ENCODE results near the gene LRRC4C. TPM values are rescaled to one million over a fixed set of nuclear protein-coding genes. Genes with fewer than 3 reads are reported as not detected.

Gene LRRC4C
- total RNA-seq, 2 experiments from 2014 or later = not detected

- Mint-ChIP-seq H3K27ac (no peak overlapping the region), H3K4me1 (ENCODE audit: low read depth) (no peaks in the 10 kb centered on the region), H3K27me3 (no peaks in the 10 kb centered on the region), H3K4me3 (no peak overlapping the region), H3K9me3 (peaks cover 13% of the 10 kb centered on the region), H3K36me3 (ENCODE audit: low read depth) (no peaks in the 10 kb centered on the region)
- peaks cover 0 to 9% of the 10 kb centered on the region in 2 experiments for H3K9me3 ChIP-seq (ENCODE audit: control insufficient read depth in 1 of 2, insufficient read depth in 1 of 2, low read length in 2 of 2)
- H3K4me3 ChIP-seq (ENCODE audit: low read length) = no peak overlapping the region
- TF ChIP-seq CTCF (IDR thresholded peaks at IDR 0.05) = no peak
- H3K27me3 ChIP-seq (ENCODE audit: control insufficient read depth in 1 of 2, insufficient read depth in 2 of 2, low read length in 2 of 2) = no peaks in the 10 kb centered on the region
- intact Hi-C loops (cut with DNase I, micrococcal nuclease) = no loop called here
- ATAC-seq (ENCODE audit: poor library complexity) (no peak), DNase-seq (no peak)
- no peaks in the 10 kb centered on the region for H3K4me1 ChIP-seq (ENCODE audit: insufficient read depth, low read length)
- CTCF ChIA-PET = interaction anchor here (0.7 kb wide), 1 partner anchor 75 kb away, joined by 3 read pairs; no protein-coding TSS in a partner anchor
- POLR2A ChIA-PET = no interaction called here
- H3K36me3 ChIP-seq (ENCODE audit: insufficient read depth, low read length) = no peaks in the 10 kb centered on the region
- H3K27ac ChIP-seq (ENCODE audit: low read depth in 1 of 2, low read length in 2 of 2) = no peak overlapping the region
These were observed 1122.3 kb downstream of the LRRC4C start for GRCh38 chr11:40337118-40337517.

GRCh38 chr11:40328890-40329614 lies 1130.4 kb downstream of the LRRC4C start:
- ATAC-seq (ENCODE audit: poor library complexity) (no peak), DNase-seq (no peak)
- H3K4me1 Mint-ChIP-seq (ENCODE audit: low read depth) = no peaks in the 10 kb centered on the region
- ChIA-PET POLR2A (no interaction called here), CTCF (no interaction called here)
- H3K4me3 ChIP-seq (ENCODE audit: low read length) = no peak overlapping the region
- no peaks in the 10 kb centered on the region for H3K4me1 ChIP-seq (ENCODE audit: insufficient read depth, low read length)
- H3K27me3 ChIP-seq (ENCODE audit: control insufficient read depth in 1 of 2, insufficient read depth in 2 of 2, low read length in 2 of 2) = no peaks in the 10 kb centered on the region
- H3K27ac ChIP-seq (ENCODE audit: low read depth in 1 of 2, low read length in 2 of 2) = no peak overlapping the region
- H3K36me3 Mint-ChIP-seq (ENCODE audit: low read depth) = no peaks in the 10 kb centered on the region
- H3K4me3 Mint-ChIP-seq = no peak overlapping the region
- TF ChIP-seq CTCF (IDR thresholded peaks at IDR 0.05) = no peak
- peaks cover 8% of the 10 kb centered on the region for H3K9me3 Mint-ChIP-seq
- no peaks in the 10 kb centered on the region for H3K27me3 Mint-ChIP-seq
- intact Hi-C loops (cut with DNase I, micrococcal nuclease) = no loop called here
- H3K27ac Mint-ChIP-seq = no peak overlapping the region
- no peaks in the 10 kb centered on the region for H3K36me3 ChIP-seq (ENCODE audit: insufficient read depth, low read length)
- peaks cover 0 to 4% of the 10 kb centered on the region in 2 experiments for H3K9me3 ChIP-seq (ENCODE audit: control insufficient read depth in 1 of 2, insufficient read depth in 1 of 2, low read length in 2 of 2)

GRCh38 chr11:40323241-40323640 lies 1136.2 kb downstream of the LRRC4C start:
- intact Hi-C loops (cut with DNase I, micrococcal nuclease) = no loop called here
- H3K4me3 Mint-ChIP-seq = no peak overlapping the region
- TF ChIP-seq CTCF (IDR thresholded peaks at IDR 0.05) = no peak
- Histone ChIP-seq H3K27ac (ENCODE audit: low read depth in 1 of 2, low read length in 2 of 2) (no peak overlapping the region), H3K4me1 (ENCODE audit: insufficient read depth, low read length) (no peaks in the 10 kb centered on the region), H3K36me3 (ENCODE audit: insufficient read depth, low read length) (no peaks in the 10 kb centered on the region), H3K27me3 (ENCODE audit: control insufficient read depth in 1 of 2, insufficient read depth in 2 of 2, low read length in 2 of 2) (no peaks in the 10 kb centered on the region), H3K9me3 (ENCODE audit: control insufficient read depth in 1 of 2, insufficient read depth in 1 of 2, low read length in 2 of 2) (peaks cover 0 to 5% of the 10 kb centered on the region in 2 experiments), H3K4me3 (ENCODE audit: low read length) (no peak overlapping the region)
- H3K9me3 Mint-ChIP-seq = no peaks in the 10 kb centered on the region
- no peak overlapping the region for H3K27ac Mint-ChIP-seq
- no peaks in the 10 kb centered on the region for H3K36me3 Mint-ChIP-seq (ENCODE audit: low read depth)
- no peaks in the 10 kb centered on the region for H3K27me3 Mint-ChIP-seq
- ATAC-seq (ENCODE audit: poor library complexity) = no peak
- DNase-seq = no peak
- ChIA-PET CTCF (no interaction called here), POLR2A (no interaction called here)
- H3K4me1 Mint-ChIP-seq (ENCODE audit: low read depth) = no peaks in the 10 kb centered on the region

Measured in CD4-positive, alpha-beta T cell (primary cell).